ENCODE results near the gene PRDM1.

DNA sequence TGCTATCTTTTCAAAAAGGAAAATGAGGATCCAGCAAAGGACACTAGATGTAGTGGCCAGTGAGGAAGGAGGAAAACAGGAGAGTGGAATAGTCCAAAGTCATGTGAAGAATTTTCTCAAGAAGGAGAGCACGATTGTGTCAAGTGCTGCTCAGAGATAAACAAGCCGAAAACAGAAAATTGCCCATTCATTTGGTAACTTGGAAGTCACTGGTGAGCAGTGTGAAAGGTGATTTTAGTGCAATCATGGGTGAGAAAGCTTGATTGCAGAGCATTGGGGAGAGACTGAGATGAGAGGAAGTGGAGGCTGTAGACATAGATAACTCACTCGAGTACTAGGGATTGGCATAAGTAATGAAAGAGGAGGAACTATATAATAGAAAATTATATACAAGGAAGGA, 26.0 kb upstream of the PRDM1 start:
- TF ChIP-seq, protein P1, sequence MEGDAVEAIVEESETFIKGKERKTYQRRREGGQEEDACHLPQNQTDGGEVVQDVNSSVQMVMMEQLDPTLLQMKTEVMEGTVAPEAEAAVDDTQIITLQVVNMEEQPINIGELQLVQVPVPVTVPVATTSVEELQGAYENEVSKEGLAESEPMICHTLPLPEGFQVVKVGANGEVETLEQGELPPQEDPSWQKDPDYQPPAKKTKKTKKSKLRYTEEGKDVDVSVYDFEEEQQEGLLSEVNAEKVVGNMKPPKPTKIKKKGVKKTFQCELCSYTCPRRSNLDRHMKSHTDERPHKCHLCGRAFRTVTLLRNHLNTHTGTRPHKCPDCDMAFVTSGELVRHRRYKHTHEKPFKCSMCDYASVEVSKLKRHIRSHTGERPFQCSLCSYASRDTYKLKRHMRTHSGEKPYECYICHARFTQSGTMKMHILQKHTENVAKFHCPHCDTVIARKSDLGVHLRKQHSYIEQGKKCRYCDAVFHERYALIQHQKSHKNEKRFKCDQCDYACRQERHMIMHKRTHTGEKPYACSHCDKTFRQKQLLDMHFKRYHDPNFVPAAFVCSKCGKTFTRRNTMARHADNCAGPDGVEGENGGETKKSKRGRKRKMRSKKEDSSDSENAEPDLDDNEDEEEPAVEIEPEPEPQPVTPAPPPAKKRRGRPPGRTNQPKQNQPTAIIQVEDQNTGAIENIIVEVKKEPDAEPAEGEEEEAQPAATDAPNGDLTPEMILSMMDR (IDR thresholded peaks at IDR 0.05): no peak
- TF ChIP-seq POLR2AphosphoS5 (IDR thresholded peaks at IDR 0.05): no peak
- no peak for TF ChIP-seq EP300 (IDR thresholded peaks at IDR 0.05)
- TF ChIP-seq POLR2A (IDR thresholded peaks at IDR 0.05): no peak

Data from upper lobe of left lung (tissue), 4 donors.